Endothelial cell (in vitro differentiated cells): Measurements from ENCODE around the gene DZANK1. TPM values are rescaled to one million over a fixed set of nuclear protein-coding genes. Genes with fewer than 3 reads are reported as not detected.
"Not testable (repeated sequence)": the region's sequence is repeated elsewhere in the genome, so short reads cannot be mapped to it uniquely, and the experiment has no call there.

Experiments
- DNase-seq: peaks from one replicate; pipeline ENCODE4 v3.0.0; 2021; ENCODE audit warnings: low spot score
- H3K27ac Mint-ChIP-seq: one replicate; pipeline ENCODE4 v1.8.0; 2021; ENCODE audit warnings: mixed read lengths, inconsistent platforms; ENCODE audit not compliant: unreplicated experiment
- H3K27me3 Mint-ChIP-seq: one replicate; pipeline ENCODE4 v1.8.0; 2021; ENCODE audit warnings: mild to moderate bottlenecking, moderate library complexity, mixed read lengths, inconsistent platforms; ENCODE audit not compliant: unreplicated experiment
- H3K36me3 Mint-ChIP-seq: one replicate; pipeline ENCODE4 v1.8.0; 2021; ENCODE audit warnings: mild to moderate bottlenecking, low read depth, mixed read lengths, inconsistent platforms; ENCODE audit not compliant: unreplicated experiment
- H3K4me1 Mint-ChIP-seq: one replicate; pipeline ENCODE4 v1.8.0; 2021; ENCODE audit warnings: mild to moderate bottlenecking, mixed read lengths, inconsistent platforms; ENCODE audit not compliant: unreplicated experiment
- H3K4me3 Mint-ChIP-seq: one replicate; pipeline ENCODE4 v1.8.0; 2021; ENCODE audit warnings: mild to moderate bottlenecking, mixed read lengths, inconsistent platforms; ENCODE audit not compliant: unreplicated experiment
- H3K9me3 Mint-ChIP-seq: one replicate; pipeline ENCODE4 v1.8.0; 2021; ENCODE audit warnings: mixed read lengths, inconsistent platforms; ENCODE audit not compliant: unreplicated experiment
- CTCF ChIP-seq: fragments of 200-600 bp; sonication (generic); IDR thresholded peaks from one replicate; pipeline ENCODE4 v1.5.0; 2021; ENCODE audit warnings: antibody characterized with exemption; ENCODE audit not compliant: unreplicated experiment
- total RNA-seq: library from RNA; stranded (reverse); fragmentation: NEBNext Ultra II Directional; extraction: Animal tissue kit (Norgen Biotek cat#: 25700); gene quantifications from one replicate; pipeline ENCODE4 v1.2.1, GENCODE V29; 2021; ENCODE audit not compliant: unreplicated experiment

Gene DZANK1
- total RNA-seq, 1 donor from 2014 or later: 4.2 TPM

- Mint-ChIP-seq H3K27ac (peak within 1 kb of the TSS; percentile 100), H3K9me3 (no peaks in the 10 kb centered on the region)
These were observed 40.7 kb upstream of the DZANK1 start, which contains the start of gene SEC23B for GRCh38 chr20:18507218-18508191. Gene SEC23B, plus strand, starts transcription at chr20:18507940. Its CDS starts 2,896 bp downstream, at chr20:18510836.

DNA sequence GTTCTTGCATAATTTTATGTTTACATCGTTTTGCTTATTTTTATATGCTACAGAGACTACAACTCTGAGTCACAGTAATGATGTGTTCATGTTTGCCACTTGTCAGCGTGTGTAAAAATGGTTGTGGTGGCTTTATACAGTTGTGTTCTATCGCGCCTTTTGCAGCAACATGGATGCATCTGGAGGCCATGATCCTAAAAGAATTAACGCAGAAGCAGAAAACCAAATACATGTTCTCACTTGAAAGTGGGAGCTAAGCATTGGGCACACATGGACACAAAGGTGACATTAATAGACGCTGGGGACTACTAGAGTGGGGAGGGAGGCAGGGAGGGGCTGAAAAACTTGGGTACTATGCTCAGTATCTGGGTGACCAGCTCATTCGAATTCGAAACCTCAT lies 39.9 kb upstream of the DZANK1 start:
- peaks cover 2% of the 10 kb centered on the region for H3K27me3 Mint-ChIP-seq
- H3K36me3 Mint-ChIP-seq: peaks cover 8% of the 10 kb centered on the region
- H3K4me3 Mint-ChIP-seq: peak overlapping the region; percentile 100
- TF ChIP-seq CTCF: no peak
- H3K27ac Mint-ChIP-seq: peak overlapping the region; percentile 100
- DNase-seq: no peak
- no peaks in the 10 kb centered on the region for H3K9me3 Mint-ChIP-seq
- peaks cover 14% of the 10 kb centered on the region for H3K4me1 Mint-ChIP-seq

More at GRCh38 chr20:18507218-18508191, 40.7 kb upstream of the DZANK1 start, which contains the start of gene SEC23B:
- no peak for TF ChIP-seq CTCF
- peaks cover 14% of the 10 kb centered on the region for H3K4me1 Mint-ChIP-seq
- H3K4me3 Mint-ChIP-seq: peak within 1 kb of the TSS; percentile 100
- peaks cover 10% of the 10 kb centered on the region for H3K36me3 Mint-ChIP-seq
- H3K27me3 Mint-ChIP-seq: peaks cover 2% of the 10 kb centered on the region
- DNase-seq: peak; percentile 90

GRCh38 chr20:18504479-18505060 lies 37.7 kb upstream of the DZANK1 start:
- no peak overlapping the region for H3K27ac Mint-ChIP-seq
- no peak for DNase-seq
- no peaks in the 10 kb centered on the region for H3K36me3 Mint-ChIP-seq
- H3K4me3 Mint-ChIP-seq: no peak overlapping the region
- TF ChIP-seq CTCF: no peak
- peaks cover 14% of the 10 kb centered on the region for H3K4me1 Mint-ChIP-seq
- H3K9me3 Mint-ChIP-seq: no peaks in the 10 kb centered on the region
- peaks cover 2% of the 10 kb centered on the region for H3K27me3 Mint-ChIP-seq

DNA sequence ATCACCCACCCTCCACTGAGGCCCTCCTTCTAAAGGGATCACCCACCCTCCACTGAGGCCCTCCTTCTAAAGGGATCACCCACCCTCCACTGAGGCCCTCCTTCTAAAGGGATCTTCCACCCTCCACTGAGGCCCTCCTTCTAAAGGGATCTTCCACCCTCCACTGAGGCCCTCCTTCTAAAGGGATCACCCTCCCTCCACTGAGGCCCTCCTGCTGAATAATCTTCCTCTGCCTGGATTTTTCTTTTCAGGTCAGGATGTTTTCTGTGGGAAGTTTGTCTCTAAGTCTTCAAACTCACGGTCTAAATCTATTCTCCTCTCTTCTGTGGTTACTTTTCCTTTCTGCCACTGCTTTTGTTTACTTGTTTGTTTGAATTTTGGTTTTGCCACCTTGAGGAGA lies 34.8 kb upstream of the DZANK1 start:
- not testable (repeated sequence) for DNase-seq, H3K4me1 Mint-ChIP-seq, H3K27ac Mint-ChIP-seq, H3K9me3 Mint-ChIP-seq, H3K4me3 Mint-ChIP-seq, H3K36me3 Mint-ChIP-seq, H3K27me3 Mint-ChIP-seq

- H3K27ac Mint-ChIP-seq: peak overlapping the region; percentile 64
- H3K36me3 Mint-ChIP-seq: peaks cover 8% of the 10 kb centered on the region
- no peaks in the 10 kb centered on the region for H3K9me3 Mint-ChIP-seq
- no peak for DNase-seq
- H3K27me3 Mint-ChIP-seq: no peaks in the 10 kb centered on the region
- H3K4me1 Mint-ChIP-seq: no peaks in the 10 kb centered on the region
- no peak for TF ChIP-seq CTCF
- peak overlapping the region; percentile 98 for H3K4me3 Mint-ChIP-seq
These were observed 30.8 kb upstream of the DZANK1 start for GRCh38 chr20:18497603-18498002.
